ENCODE results near the gene NCAM1.
"Not testable (repeated sequence)": the region's sequence is repeated elsewhere in the genome, so short reads cannot be mapped to it uniquely, and the experiment has no call there.

The NCAM1 gene

GRCh38 chr11:112961146-112961668 lies at the start of gene NCAM1:
TSS of gene NCAM1 (plus strand) at chr11:112961420.
- DNase-seq, result peak; percentile 96

GRCh38 chr11:112922606-112923005 lies 38.6 kb upstream of the NCAM1 start:
- DNase-seq, result no peak

- not testable (repeated sequence) for DNase-seq
Observed at GRCh38 chr11:112924836-112925235, 36.4 kb upstream of the NCAM1 start.

GRCh38 chr11:112925516-112926310 lies 35.5 kb upstream of the NCAM1 start:
- no peak for DNase-seq

GRCh38 chr11:112928136-112928535 lies 33.1 kb upstream of the NCAM1 start:
- no peak for DNase-seq

- no peak for DNase-seq
Observed at GRCh38 chr11:112929432-112929831, 31.8 kb upstream of the NCAM1 start.

- no peak for DNase-seq
Observed at GRCh38 chr11:112931703-112932102, 29.5 kb upstream of the NCAM1 start.

- DNase-seq, result no peak
Observed at GRCh38 chr11:112932593-112932992, 28.6 kb upstream of the NCAM1 start.

- DNase-seq, result no peak
Observed at GRCh38 chr11:112933970-112934369, 27.2 kb upstream of the NCAM1 start.

GRCh38 chr11:112941104-112941503 lies 20.1 kb upstream of the NCAM1 start:
- no peak for DNase-seq

- no peak for DNase-seq
Observed at GRCh38 chr11:112942966-112943643, 18.1 kb upstream of the NCAM1 start.

- no peak for DNase-seq
Observed at GRCh38 chr11:112946866-112947265, 14.4 kb upstream of the NCAM1 start.

GRCh38 chr11:112949781-112950575 lies 11.2 kb upstream of the NCAM1 start:
- no peak for DNase-seq

GRCh38 chr11:112958670-112959069 lies 2.5 kb upstream of the NCAM1 start:
- no peak for DNase-seq

- DNase-seq, result peak; percentile 63
Observed at GRCh38 chr11:112961751-112962578, 745 bp downstream of the NCAM1 start.

- DNase-seq, result peak; percentile 86
Observed at GRCh38 chr11:112962579-112963367, 1.6 kb downstream of the NCAM1 start.

GRCh38 chr11:112963368-112963955 lies 2.2 kb downstream of the NCAM1 start:
- peak; percentile 69 for DNase-seq

GRCh38 chr11:112965656-112966055 lies 4.4 kb downstream of the NCAM1 start:
- peak; percentile 79 for DNase-seq

GRCh38 chr11:112966561-112966960 lies 5.3 kb downstream of the NCAM1 start:
- DNase-seq, result peak; percentile 33

- no peak for DNase-seq
Observed at GRCh38 chr11:112967082-112967481, 5.9 kb downstream of the NCAM1 start.
